Measurements from ENCODE around the gene LRCH4. TPM values are rescaled to one million over a fixed set of nuclear protein-coding genes. Genes with fewer than 3 reads are reported as not detected.

Gene LRCH4
- total and polyA plus RNA-seq, 9 of the 15 experiments (the other 6 are each of a cell fraction or from before 2014, with no cell fraction given) = 0.06 to 63.3 (median 15.0) TPM

DNA sequence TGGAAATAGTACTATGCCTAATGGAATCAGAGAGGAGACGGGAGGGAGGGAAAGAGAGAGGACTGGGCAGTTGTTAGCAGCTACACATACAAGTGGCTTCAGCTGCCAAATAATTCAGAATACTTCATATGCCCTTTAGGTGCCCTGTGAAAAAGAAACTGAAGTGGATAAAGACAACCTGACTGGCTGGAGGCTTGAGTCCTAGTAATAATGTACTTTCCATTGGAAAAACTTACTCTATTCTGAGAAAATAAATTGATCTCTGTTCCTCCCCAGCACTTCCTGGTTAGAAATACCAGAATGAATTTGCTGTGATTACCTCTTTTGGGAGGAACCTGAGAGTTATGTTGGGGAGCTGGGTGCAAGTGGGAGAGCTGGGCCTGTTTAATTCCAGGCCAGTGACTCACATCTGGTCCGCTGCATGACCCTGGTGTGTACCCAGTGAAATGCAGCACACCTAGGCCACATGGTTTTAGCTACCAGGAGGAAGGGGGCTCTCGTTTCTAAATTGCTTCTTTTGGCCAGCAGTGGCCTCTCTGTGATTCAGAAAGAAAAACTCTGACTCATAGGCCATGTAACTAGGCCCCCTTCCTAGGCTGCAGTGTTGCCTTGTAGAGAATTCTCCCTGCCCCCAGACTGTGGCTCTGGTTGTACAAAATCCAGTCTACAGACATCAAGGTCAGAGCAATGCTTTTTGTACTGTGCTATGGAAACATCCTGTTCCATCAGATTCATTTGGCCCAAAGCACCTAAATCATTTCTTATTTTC, 40.4 kb downstream of the LRCH4 start (continued):
- TF ChIP-seq, protein P1, sequence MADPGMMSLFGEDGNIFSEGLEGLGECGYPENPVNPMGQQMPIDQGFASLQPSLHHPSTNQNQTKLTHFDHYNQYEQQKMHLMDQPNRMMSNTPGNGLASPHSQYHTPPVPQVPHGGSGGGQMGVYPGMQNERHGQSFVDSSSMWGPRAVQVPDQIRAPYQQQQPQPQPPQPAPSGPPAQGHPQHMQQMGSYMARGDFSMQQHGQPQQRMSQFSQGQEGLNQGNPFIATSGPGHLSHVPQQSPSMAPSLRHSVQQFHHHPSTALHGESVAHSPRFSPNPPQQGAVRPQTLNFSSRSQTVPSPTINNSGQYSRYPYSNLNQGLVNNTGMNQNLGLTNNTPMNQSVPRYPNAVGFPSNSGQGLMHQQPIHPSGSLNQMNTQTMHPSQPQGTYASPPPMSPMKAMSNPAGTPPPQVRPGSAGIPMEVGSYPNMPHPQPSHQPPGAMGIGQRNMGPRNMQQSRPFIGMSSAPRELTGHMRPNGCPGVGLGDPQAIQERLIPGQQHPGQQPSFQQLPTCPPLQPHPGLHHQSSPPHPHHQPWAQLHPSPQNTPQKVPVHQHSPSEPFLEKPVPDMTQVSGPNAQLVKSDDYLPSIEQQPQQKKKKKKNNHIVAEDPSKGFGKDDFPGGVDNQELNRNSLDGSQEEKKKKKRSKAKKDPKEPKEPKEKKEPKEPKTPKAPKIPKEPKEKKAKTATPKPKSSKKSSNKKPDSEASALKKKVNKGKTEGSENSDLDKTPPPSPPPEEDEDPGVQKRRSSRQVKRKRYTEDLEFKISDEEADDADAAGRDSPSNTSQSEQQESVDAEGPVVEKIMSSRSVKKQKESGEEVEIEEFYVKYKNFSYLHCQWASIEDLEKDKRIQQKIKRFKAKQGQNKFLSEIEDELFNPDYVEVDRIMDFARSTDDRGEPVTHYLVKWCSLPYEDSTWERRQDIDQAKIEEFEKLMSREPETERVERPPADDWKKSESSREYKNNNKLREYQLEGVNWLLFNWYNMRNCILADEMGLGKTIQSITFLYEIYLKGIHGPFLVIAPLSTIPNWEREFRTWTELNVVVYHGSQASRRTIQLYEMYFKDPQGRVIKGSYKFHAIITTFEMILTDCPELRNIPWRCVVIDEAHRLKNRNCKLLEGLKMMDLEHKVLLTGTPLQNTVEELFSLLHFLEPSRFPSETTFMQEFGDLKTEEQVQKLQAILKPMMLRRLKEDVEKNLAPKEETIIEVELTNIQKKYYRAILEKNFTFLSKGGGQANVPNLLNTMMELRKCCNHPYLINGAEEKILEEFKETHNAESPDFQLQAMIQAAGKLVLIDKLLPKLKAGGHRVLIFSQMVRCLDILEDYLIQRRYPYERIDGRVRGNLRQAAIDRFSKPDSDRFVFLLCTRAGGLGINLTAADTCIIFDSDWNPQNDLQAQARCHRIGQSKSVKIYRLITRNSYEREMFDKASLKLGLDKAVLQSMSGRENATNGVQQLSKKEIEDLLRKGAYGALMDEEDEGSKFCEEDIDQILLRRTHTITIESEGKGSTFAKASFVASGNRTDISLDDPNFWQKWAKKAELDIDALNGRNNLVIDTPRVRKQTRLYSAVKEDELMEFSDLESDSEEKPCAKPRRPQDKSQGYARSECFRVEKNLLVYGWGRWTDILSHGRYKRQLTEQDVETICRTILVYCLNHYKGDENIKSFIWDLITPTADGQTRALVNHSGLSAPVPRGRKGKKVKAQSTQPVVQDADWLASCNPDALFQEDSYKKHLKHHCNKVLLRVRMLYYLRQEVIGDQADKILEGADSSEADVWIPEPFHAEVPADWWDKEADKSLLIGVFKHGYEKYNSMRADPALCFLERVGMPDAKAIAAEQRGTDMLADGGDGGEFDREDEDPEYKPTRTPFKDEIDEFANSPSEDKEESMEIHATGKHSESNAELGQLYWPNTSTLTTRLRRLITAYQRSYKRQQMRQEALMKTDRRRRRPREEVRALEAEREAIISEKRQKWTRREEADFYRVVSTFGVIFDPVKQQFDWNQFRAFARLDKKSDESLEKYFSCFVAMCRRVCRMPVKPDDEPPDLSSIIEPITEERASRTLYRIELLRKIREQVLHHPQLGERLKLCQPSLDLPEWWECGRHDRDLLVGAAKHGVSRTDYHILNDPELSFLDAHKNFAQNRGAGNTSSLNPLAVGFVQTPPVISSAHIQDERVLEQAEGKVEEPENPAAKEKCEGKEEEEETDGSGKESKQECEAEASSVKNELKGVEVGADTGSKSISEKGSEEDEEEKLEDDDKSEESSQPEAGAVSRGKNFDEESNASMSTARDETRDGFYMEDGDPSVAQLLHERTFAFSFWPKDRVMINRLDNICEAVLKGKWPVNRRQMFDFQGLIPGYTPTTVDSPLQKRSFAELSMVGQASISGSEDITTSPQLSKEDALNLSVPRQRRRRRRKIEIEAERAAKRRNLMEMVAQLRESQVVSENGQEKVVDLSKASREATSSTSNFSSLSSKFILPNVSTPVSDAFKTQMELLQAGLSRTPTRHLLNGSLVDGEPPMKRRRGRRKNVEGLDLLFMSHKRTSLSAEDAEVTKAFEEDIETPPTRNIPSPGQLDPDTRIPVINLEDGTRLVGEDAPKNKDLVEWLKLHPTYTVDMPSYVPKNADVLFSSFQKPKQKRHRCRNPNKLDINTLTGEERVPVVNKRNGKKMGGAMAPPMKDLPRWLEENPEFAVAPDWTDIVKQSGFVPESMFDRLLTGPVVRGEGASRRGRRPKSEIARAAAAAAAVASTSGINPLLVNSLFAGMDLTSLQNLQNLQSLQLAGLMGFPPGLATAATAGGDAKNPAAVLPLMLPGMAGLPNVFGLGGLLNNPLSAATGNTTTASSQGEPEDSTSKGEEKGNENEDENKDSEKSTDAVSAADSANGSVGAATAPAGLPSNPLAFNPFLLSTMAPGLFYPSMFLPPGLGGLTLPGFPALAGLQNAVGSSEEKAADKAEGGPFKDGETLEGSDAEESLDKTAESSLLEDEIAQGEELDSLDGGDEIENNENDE (IDR thresholded peaks at IDR 0.05; ENCODE audit: low read depth, low read length) = no peak
- no peak for TF ChIP-seq ZNF184 (CRISPR knock-in tag; IDR thresholded peaks at IDR 0.05)
- TF ChIP-seq ETS2 (tag; IDR thresholded peaks at IDR 0.05; ENCODE audit: borderline replicate concordance, poor library complexity, severe bottlenecking) = no peak
- TF ChIP-seq PHF21A (IDR thresholded peaks at IDR 0.05; ENCODE audit: borderline replicate concordance, low read depth) = peak; percentile 86; the same call in 1 of the 2 replicates
- no peak for TF ChIP-seq TCF7 (IDR thresholded peaks at IDR 0.05; ENCODE audit: borderline replicate concordance)
- TF ChIP-seq KDM5B (IDR thresholded peaks at IDR 0.05; ENCODE audit: insufficient replicate concordance, low read depth, low read length) = no peak
- no peak for TF ChIP-seq NEUROD1 (IDR thresholded peaks at IDR 0.05; ENCODE audit: borderline replicate concordance, low read depth, low read length, partially characterized antibody)
- TF ChIP-seq SMARCA4 (IDR thresholded peaks at IDR 0.05) = no peak
- no peak for TF ChIP-seq ZC3H4 (CRISPR knock-in tag; IDR thresholded peaks at IDR 0.05; ENCODE audit: borderline replicate concordance)
- TF ChIP-seq, protein P2, sequence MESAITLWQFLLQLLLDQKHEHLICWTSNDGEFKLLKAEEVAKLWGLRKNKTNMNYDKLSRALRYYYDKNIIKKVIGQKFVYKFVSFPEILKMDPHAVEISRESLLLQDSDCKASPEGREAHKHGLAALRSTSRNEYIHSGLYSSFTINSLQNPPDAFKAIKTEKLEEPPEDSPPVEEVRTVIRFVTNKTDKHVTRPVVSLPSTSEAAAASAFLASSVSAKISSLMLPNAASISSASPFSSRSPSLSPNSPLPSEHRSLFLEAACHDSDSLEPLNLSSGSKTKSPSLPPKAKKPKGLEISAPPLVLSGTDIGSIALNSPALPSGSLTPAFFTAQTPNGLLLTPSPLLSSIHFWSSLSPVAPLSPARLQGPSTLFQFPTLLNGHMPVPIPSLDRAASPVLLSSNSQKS (CRISPR knock-in tag; IDR thresholded peaks at IDR 0.05) = no peak
- TF ChIP-seq NFIC (IDR thresholded peaks at IDR 0.05) = no peak
- no peak for TF ChIP-seq PHB2 (IDR thresholded peaks at IDR 0.05; ENCODE audit: low read depth)
- TF ChIP-seq RCOR1 (IDR thresholded peaks at IDR 0.05; ENCODE audit: borderline replicate concordance in 1 of 2, low read depth in 2 of 2, low read length in 2 of 2) = peak in 1 of 2 experiments; percentile 5; a peak in 1 of 4 replicates
- no peak for TF ChIP-seq HIVEP1 (CRISPR knock-in tag; IDR thresholded peaks at IDR 0.05)
- TF ChIP-seq SIN3A (IDR thresholded peaks at IDR 0.05; ENCODE audit: borderline replicate concordance in 2 of 2, control insufficient read depth in 1 of 2, low read depth in 2 of 2, low read length in 2 of 2) = peak in 1 of 2 experiments; percentile 31; a peak in 1 of 4 replicates

Measured in K562 (cell line).